HCT116 (cell line): ENCODE measurements around the gene GPR83. TPM values are rescaled to one million over a fixed set of nuclear protein-coding genes. Genes with fewer than 3 reads are reported as not detected.

Source experiments
- ATAC-seq: fragments of 200-7000 bp; cut with Tn5 transposase; 2 replicates; pipeline ENCODE4 v1.9.1; 2020; ENCODE audit warnings: mild to moderate bottlenecking, moderate library complexity
- BruUV-seq: library from RNA; stranded (reverse); fragments of 400-500 nt; replicated peaks from 2 replicates; lab custom pipeline; 2021; lab: Mats Ljungman, UMichigan
- CTCF ChIA-PET: fragments of 300-600 bp; sonication (Branson Sonifier 250); formaldehyde crosslinking; loops from one replicate; lab custom pipeline; 2021; ENCODE audit warnings: antibody characterized with exemption; lab: Charles Lee
- POLR2A ChIA-PET: fragments of 300-600, 350-600 bp; sonication (Branson Sonifier 250); formaldehyde crosslinking; loops from one replicate; lab custom pipeline; 2021; ENCODE audit warnings: antibody characterized with exemption; lab: Charles Lee
- RAD21 ChIA-PET, 2 experiments: fragments of 300-600 bp; sonication (Branson Sonifier 250); formaldehyde crosslinking; loops; one replicate each; lab custom pipeline; 2023; ENCODE audit warnings: low total read pairs in 2 of 2; ENCODE audit not compliant: uncharacterized antibody in 2 of 2, unreplicated experiment in 2 of 2, low non-redundant PET in 1 of 2; lab: Charles Lee
- DNase-seq: peaks from one replicate; pipeline ENCODE4 v3.0.0-alpha.2; 2010; ENCODE audit warnings: low read depth, low spot score
- H2AFZ ChIP-seq: fragments of 200-600 bp; shearing (Covaris generic), sonication (generic); 2 replicates; pipeline ENCODE4 v1.6.1; 2017; ENCODE audit warnings: low read depth, mixed run types, mixed read lengths, antibody characterized with exemption, low read length; ENCODE audit not compliant: poor library complexity, severe bottlenecking
- H3K27ac ChIP-seq: 2 replicates; pipeline ENCODE4 v1.5.1; 2012; ENCODE audit warnings: low read depth, low read length
- H3K27me3 ChIP-seq: fragments of 200-600 bp; sonication (generic); 2 replicates; pipeline ENCODE4 v1.6.1; 2016; ENCODE audit warnings: mixed run types, low read length, mixed read lengths; ENCODE audit not compliant: insufficient read depth
- H3K36me3 ChIP-seq, 2 experiments: fragments of 200-500 bp in 1 of 2; fragments of 200-600 bp in 1 of 2; sonication (Bioruptor generic) in 1 of 2; sonication (generic) in 1 of 2; 2 replicates each; pipeline versions ENCODE4 v1.5.1 to v1.6.1; 2014 to 2016; ENCODE audit warnings: low read length in 2 of 2, inconsistent platforms in 1 of 2, mixed read lengths in 1 of 2, mixed run types in 1 of 2; ENCODE audit not compliant: insufficient read depth in 2 of 2, control insufficient read depth in 1 of 2
- H3K4me1 ChIP-seq, 2 experiments: fragments of 200-600 bp in 1 of 2; sonication (generic) in 1 of 2; 2 replicates each; pipeline versions ENCODE4 v1.5.1 to v1.6.1; 2012 to 2017; ENCODE audit warnings: low read length in 2 of 2, inconsistent platforms in 1 of 2, mild to moderate bottlenecking in 1 of 2, mixed read lengths in 1 of 2, mixed run types in 1 of 2, moderate library complexity in 1 of 2; ENCODE audit not compliant: insufficient read depth in 2 of 2, control insufficient read depth in 1 of 2
- H3K4me2 ChIP-seq: fragments of 200-600 bp; sonication (generic); 2 replicates; pipeline ENCODE4 v1.6.1; 2017; ENCODE audit warnings: mixed run types, low read length, mixed read lengths
- H3K4me3 ChIP-seq, 2 experiments: fragments of 200-600 bp in 1 of 2; sonication (generic) in 1 of 2; replicated peaks in 1 of 2; 2 replicates each; pipeline ENCODE4 v1.5.1; 2011 to 2016; ENCODE audit warnings: low read length in 2 of 2, control low read depth in 1 of 2, low read depth in 1 of 2, mild to moderate bottlenecking in 1 of 2, mixed read lengths in 1 of 2, mixed run types in 1 of 2
- H3K79me2 ChIP-seq: fragments of 200-600 bp; sonication (generic); 2 replicates; pipeline ENCODE4 v1.6.1; 2017; ENCODE audit warnings: mild to moderate bottlenecking, mixed run types, low read length, moderate library complexity, mixed read lengths; ENCODE audit not compliant: insufficient read depth
- H3K9ac ChIP-seq: fragments of 200-600 bp; sonication (generic); 2 replicates; pipeline ENCODE4 v1.6.1; 2016; ENCODE audit warnings: low read length, mixed read lengths
- H3K9me2 ChIP-seq: fragments of 200-600 bp; sonication (generic), shearing (Covaris generic); 2 replicates; pipeline ENCODE4 v1.6.1; 2017; ENCODE audit warnings: mixed run types, mild to moderate bottlenecking, moderate library complexity; ENCODE audit not compliant: insufficient read depth
- H3K9me3 ChIP-seq, 2 experiments: fragments of 200-500 bp in 1 of 2; fragments of 200-600 bp in 1 of 2; sonication (Bioruptor generic) in 1 of 2; sonication (generic) in 1 of 2; 2 replicates each; pipeline ENCODE4 v1.6.1; 2014 to 2017; ENCODE audit warnings: low read length in 2 of 2, mixed read lengths in 2 of 2, inconsistent platforms in 1 of 2, low read depth in 1 of 2, mild to moderate bottlenecking in 1 of 2, mixed run types in 1 of 2, moderate library complexity in 1 of 2; ENCODE audit not compliant: control insufficient read depth in 1 of 2, insufficient read depth in 1 of 2
- H4K20me1 ChIP-seq: fragments of 200-600 bp; sonication (generic), shearing (Covaris generic); 2 replicates; pipeline ENCODE4 v1.6.1; 2017; ENCODE audit warnings: mixed run types, mild to moderate bottlenecking, moderate library complexity; ENCODE audit not compliant: insufficient read depth
- ATF3 ChIP-seq: IDR thresholded peaks from 2 replicates; pipeline ENCODE4 v1.6.1; 2012
- CBX3 ChIP-seq: IDR thresholded peaks from 2 replicates; pipeline ENCODE4 v1.6.1; 2012; ENCODE audit warnings: low read depth
- CTCF ChIP-seq, 3 experiments: fragments of 200-600 bp in 1 of 3; sonication (generic) in 1 of 3; IDR thresholded peaks in 2 of 3; conservative IDR thresholded peaks in 1 of 3; 2 replicates each; pipeline ENCODE4 v1.5.1; 2012 to 2017; ENCODE audit warnings: low read depth in 2 of 3, low read length in 2 of 3, antibody characterized with exemption in 1 of 3, borderline replicate concordance in 1 of 3, control low read depth in 1 of 3, mild to moderate bottlenecking in 1 of 3, mixed read lengths in 1 of 3, mixed run types in 1 of 3, moderate library complexity in 1 of 3; ENCODE audit not compliant: insufficient read depth in 1 of 3
- EGR1 ChIP-seq: IDR thresholded peaks from 2 replicates; pipeline ENCODE4 v1.6.1; 2012; ENCODE audit warnings: low read depth
- ELF1 ChIP-seq: IDR thresholded peaks from 2 replicates; pipeline ENCODE4 v1.6.1; 2012; ENCODE audit warnings: low read depth, borderline replicate concordance
- EZH2 ChIP-seq: fragments of 200-600 bp; sonication (generic); IDR thresholded peaks from 2 replicates; pipeline ENCODE4 v1.6.1; 2017; ENCODE audit warnings: antibody characterized with exemption, mixed run types
- EZH2phosphoT487 ChIP-seq: fragments of 200-600 bp; IDR thresholded peaks from 2 replicates; pipeline ENCODE4 v1.6.1; 2018; ENCODE audit warnings: antibody characterized with exemption, borderline replicate concordance
- FOSL1 ChIP-seq: IDR thresholded peaks from 2 replicates; pipeline ENCODE4 v1.6.1; 2012; ENCODE audit warnings: low read depth
- JUND ChIP-seq: IDR thresholded peaks from 2 replicates; pipeline ENCODE4 v1.6.1; 2012
- MAX ChIP-seq: IDR thresholded peaks from 2 replicates; pipeline ENCODE4 v1.6.1; 2012
- POLR2A ChIP-seq: IDR thresholded peaks from 2 replicates; pipeline ENCODE4 v1.7.0; 2011; ENCODE audit warnings: borderline replicate concordance; ENCODE audit not compliant: insufficient read depth, insufficient read length; ENCODE audit errors: extremely low read depth
- RAD21 ChIP-seq: IDR thresholded peaks from 2 replicates; pipeline ENCODE4 v1.6.1; 2012; ENCODE audit warnings: low read depth, mild to moderate bottlenecking
- SP1 ChIP-seq: IDR thresholded peaks from 2 replicates; pipeline ENCODE4 v1.6.1; 2012; ENCODE audit warnings: low read depth
- SRF ChIP-seq: IDR thresholded peaks from 2 replicates; pipeline ENCODE4 v1.6.1; 2012; ENCODE audit warnings: low read depth
- YY1 ChIP-seq: IDR thresholded peaks from 2 replicates; pipeline ENCODE4 v1.6.1; 2011; ENCODE audit warnings: low read length, low read depth, moderate library complexity, mild to moderate bottlenecking; ENCODE audit not compliant: insufficient replicate concordance; ENCODE audit errors: extremely low read depth
- ZBTB33 ChIP-seq: IDR thresholded peaks from 2 replicates; pipeline ENCODE4 v1.6.1; 2011; ENCODE audit warnings: mild to moderate bottlenecking, low read length, moderate library complexity; ENCODE audit not compliant: insufficient replicate concordance; ENCODE audit errors: extremely low read depth
- ZFX ChIP-seq: fragments of 450-650 bp; IDR thresholded peaks from 2 replicates; pipeline ENCODE4 v1.6.1; 2017
- ZNF274 ChIP-seq: fragments of 200-500 bp; sonication (Bioruptor generic); IDR thresholded peaks from 2 replicates; pipeline ENCODE4 v1.6.1; 2014; ENCODE audit warnings: mild to moderate bottlenecking, low read depth, low read length, inconsistent platforms
- intact Hi-C: fragments of 100-400 bp; cut with micrococcal nuclease; formaldehyde crosslinking; loops from 2 replicates; pipeline ENCODE4 v1.10.0; 2022
- total RNA-seq: library from RNA; stranded (reverse); gene quantifications from one replicate; pipeline ENCODE4 v1.2.1, GENCODE V29; 2021; ENCODE audit not compliant: unreplicated experiment

GPR83 gene
- total RNA-seq, 1 experiment from 2014 or later = 0.39 TPM

DNA sequence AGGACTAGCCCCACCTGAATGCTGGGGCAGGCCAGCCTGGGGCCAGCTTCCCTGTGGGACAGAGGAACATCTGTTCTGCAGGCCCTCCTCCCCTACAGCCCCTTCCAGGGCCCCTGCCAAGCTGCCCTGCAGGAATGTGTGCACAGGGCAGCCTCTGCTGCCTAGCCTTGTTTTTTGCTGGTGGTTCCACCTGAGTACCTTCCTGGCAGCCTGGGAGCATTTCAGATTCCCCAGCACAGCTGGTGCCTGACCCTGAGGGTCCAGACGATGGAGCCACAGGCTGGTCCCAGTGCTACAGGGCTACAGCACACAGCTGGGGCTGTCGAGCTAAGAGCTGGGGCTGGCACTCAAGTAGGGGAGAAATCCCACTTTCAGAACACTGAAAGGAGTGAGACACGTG is 22.3 kb upstream of the GPR83 start:
- Histone ChIP-seq H3K79me2 (no peaks in the 10 kb centered on the region), H3K9ac (no peak overlapping the region), H3K27me3 (no peaks in the 10 kb centered on the region)
- no peak for DNase-seq
- CTCF ChIA-PET = no interaction called here
- TF ChIP-seq YY1 (no peak), JUND (no peak), ZFX (no peak), CBX3 (no peak), EGR1 (no peak), CTCF (IDR thresholded peaks at IDR 0.05 in 2 of 3, conservative IDR thresholded peaks at IDR 0.05 in 1 of 3; ENCODE audit: borderline replicate concordance in 1 of 3, insufficient read depth in 1 of 3, low read depth in 2 of 3, low read length in 2 of 3) (no peak), SRF (no peak), EZH2 (no peak), FOSL1 (no peak), ATF3 (no peak), POLR2A (no peak), ZBTB33 (no peak), RAD21 (no peak), ELF1 (no peak), MAX (no peak), EZH2phosphoT487 (no peak), SP1 (no peak), ZNF274 (no peak)
- TF ChIP-seq, all 23 proteins: peak for 0
- Histone ChIP-seq H3K9me3 (no peaks in the 10 kb centered on the region; a peak in 1 of 4 replicates), H2AFZ (no peak overlapping the region), H3K9me2 (no peaks in the 10 kb centered on the region), H3K36me3 (peaks cover 0 to 7% of the 10 kb centered on the region in 2 experiments; a peak in 1 of 4 replicates), H4K20me1 (no peaks in the 10 kb centered on the region), H3K4me1 (0 out of 4 replicates have a peak, but pooled peaks cover 0 to 2% of the 10 kb centered on the region in 2 experiments), H3K4me3 (no peak overlapping the region), H3K27ac (no peak overlapping the region), H3K4me2 (no peak overlapping the region)
- no peak for ATAC-seq
- no TSS peak for BruUV-seq
- ChIA-PET RAD21 (no interaction called here), POLR2A (no interaction called here)
- intact Hi-C loops = no loop called here
